GM18502 (cell line): ENCODE data around the gene RTL10.

Experiments
- ATAC-seq: cut with Tn5 transposase; IDR thresholded peaks from one replicate; pipeline ENCODE4 v1.9.1; 2021; ENCODE audit warnings: mild to moderate bottlenecking; ENCODE audit not compliant: unreplicated experiment, poor library complexity

Gene RTL10

DNA sequence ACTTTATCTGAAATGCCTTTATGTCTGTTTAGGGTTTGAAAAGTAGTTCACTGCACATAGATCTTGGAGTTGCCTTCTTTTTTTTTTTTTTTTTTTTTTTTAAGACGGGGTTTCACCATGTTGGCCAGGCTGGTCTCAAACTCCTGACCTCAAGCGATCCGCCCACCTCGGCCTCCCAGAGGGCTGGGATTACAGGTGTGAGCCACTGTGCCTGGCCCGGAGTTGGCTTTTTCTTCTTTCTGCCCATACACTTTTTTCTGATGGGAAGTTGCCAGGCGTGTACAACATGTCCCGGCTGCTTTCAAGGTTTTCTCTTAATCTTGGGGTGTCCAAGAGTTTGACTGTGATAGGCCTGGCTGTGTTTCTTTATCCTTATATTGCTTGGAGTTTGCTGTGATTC, 12.9 kb upstream of the RTL10 start:
- ATAC-seq, result no peak

DNA sequence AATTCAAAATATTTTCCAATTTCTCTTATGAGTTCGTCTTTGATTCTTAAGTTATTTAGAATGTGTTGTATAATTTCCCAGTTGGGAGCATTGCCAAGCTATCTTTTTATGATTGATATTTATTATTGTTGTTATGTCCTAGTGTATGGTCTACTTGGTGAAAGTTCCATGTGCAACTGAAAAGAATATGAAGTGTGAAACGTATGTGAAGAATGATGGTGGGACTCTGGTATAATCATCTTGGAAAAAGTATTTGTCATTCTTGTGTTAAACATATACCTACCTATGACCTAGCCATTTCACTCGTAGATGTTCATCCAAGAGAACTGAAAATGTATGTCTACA, 12.0 kb upstream of the RTL10 start:
- no peak for ATAC-seq

DNA sequence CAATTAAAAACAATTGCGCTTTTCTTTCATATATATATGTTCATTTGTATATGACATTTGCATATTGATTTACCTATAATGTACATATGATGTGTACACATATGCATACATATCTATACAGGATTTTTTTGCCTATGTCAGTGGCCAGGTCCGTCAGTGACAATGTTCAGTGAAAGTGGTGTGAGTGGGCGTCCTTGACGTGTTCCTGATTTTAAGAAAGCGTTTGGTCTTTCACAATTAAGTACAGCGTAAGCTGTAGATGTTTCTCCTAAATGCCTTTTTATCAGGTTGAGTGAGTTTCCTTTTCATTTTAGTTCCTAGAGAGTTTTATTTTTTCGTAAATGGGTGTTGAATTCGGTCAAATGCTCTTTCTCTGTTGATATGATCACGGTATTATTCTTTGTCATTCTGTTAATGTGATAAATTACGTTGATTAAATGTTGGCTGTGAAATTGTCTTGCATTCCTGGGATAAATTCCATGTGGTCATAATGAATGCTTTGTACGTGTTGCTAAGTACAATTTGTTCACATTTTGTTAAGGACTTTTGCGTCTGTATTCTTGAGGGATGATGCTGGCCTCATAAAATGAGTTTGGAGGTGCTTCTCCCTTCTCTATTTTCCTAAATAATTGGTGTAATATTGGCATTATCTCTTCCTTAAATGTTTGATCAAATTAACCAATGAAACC, 10.6 kb upstream of the RTL10 start:
- no peak for ATAC-seq

DNA sequence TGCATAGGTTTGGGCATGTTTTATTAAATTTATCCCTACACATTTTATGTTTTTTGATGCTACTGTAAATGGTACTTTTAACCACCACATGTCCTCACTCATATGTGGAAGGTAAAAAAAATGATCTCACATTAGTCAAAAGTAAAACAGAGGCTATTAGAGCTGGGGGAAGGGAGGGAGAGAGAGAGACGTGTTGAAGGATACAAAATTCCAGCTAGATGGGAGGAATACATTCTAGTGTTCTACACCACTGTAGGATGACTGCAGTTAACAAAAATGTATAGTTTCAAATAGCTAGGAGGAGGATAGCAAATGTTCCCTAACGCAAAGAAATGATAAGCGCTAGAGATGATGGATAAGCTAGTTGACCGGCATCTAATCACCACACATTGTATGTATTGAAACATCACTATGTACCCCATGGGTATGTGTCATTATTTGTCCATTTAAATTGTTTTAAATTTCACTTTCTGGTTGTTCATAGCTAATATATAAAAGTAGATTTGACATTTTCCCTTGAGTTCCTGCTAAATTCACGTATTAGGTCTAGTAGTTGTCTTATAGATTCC, 9.9 kb upstream of the RTL10 start:
- ATAC-seq, result no peak

DNA sequence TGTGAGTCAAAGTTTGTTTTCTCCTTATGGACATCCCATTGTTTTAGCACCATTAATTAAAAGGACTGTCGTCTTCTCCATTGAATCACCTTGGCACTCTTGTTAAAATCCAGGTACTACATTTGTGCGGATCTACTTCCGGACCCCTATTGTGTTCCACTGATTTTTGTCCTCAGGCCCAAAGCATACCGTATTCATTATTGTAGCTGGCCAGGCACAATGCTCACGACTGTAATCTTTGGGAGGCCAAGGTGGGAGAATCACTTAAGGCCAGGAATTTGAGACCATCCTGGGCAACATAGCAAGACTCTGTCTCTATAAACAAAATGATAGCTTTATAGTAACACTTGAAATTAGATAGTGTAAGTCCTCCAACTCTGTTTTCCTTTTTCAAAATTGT, 8.9 kb upstream of the RTL10 start:
- ATAC-seq, result no peak

DNA sequence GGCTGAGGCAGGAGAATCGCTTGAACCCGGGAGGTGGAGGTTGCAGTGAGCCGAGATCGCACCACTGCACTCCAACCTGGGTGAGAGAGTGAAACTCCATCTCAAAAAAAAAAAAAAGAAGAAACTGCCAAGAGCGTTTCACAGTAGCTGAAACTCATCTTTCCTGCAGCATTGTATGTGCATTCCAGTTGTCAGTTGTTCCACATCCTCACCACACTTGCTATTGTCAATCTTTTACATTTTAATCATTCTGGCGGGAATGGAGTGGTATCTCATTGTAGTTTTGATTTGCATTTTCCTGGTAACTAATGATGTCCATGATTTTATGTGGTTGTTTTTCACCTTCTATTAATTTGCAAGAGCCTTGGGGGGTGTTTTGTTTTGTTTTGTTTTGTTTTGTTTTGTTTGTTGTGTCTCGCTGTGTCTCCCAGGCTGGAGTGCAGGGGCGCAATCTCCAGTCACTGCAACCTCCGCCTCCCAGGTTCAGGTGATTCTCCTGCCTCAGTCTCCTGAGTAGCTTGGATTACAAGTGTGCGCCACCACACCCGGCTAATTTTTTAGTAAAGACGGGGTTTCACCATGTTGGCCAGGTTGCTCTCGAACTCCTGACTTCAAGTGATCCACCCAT, 8.1 kb upstream of the RTL10 start:
- no peak for ATAC-seq

DNA sequence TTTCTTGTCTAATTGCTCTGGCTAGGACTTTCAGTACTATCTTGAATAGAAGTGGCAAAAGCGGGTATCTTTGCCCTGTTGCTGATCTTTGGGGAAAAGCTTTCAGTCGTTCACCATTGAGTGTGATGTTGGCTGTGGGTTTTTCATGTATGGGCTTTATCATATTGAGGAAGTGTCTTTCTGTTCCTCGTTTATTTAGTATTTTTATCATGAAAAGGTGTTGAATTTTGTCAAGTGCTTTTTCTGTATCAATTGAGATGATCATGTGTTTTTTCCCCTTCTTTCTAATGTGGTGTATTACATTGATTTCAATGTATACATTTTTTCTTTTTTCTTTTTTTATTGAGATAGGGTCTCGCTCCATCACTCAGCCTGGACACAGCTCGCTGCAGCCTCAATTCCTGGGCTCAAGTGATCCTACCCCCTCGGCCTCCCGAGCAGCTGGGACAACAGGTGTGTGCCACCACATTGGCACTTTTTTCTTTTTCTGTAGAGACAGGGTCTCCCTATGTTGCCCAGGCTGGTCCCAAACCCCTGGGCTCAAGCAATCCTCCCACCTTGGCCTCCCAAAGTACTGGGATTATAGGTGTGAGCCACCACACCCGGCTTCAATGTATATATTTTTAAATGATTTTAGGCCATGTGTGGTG, 5.3 kb upstream of the RTL10 start:
- no peak for ATAC-seq

DNA sequence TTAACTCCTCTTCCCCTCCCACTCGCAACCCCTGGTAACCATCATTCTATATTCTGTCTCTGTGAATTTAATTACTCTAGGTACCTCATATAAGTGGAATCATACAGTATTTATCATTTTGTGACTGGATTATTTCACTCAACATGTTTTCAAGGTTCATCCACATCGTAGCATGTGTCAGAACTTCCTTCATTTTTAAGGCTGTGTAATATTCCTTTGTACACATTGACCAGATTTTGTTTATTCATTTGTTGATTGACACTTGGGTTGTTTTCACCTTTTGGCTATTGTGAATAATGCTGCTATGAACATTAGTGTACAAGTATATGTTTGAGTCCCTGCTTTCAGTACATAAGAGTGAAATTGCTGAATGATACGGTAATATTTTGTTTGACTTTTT, 2.7 kb upstream of the RTL10 start:
- ATAC-seq, result no peak

DNA sequence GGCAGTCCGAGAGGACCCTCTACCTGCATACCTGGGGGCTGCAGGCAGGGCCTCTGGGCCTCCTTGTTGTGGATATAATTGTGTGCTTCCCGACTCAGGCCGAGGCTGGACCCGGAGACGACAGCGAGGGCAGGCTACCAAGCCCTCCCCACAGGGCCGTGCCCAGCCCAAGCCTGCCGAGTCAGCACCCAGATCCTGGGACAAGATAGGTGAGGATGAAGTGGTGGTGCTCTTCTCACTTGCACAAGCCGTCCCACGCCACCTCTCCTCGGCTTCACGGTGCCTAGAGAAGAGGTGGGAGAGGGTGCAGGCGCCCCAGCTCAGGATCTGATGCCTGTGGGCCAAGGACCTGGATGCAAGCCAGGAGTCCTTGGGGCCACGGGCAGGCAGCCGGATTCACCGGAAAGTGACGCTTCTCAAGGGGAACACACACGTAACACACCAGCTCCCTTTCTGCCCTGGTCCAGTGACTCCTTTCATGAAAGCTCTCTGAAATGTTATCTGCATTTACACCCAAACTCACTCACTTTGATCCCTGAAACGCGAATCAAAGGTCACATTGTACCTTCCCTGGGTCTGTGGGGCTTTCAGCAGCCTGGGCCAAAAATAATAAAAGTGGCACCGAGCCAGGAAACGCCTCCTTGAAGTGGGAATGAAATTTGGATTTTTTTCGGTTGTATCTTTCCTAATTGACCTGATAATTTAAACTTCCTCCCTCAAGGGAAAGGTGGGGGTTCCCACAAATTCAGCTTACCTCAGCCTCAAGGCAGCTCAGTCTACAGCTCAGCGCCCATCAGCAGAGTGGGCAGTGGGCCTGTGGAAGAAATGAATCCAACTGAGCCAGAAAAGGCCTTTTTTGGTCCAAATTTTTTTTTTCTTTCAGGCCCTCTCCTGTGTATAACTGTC, 1.1 kb upstream of the RTL10 start:
- ATAC-seq, result peak; percentile 19

DNA sequence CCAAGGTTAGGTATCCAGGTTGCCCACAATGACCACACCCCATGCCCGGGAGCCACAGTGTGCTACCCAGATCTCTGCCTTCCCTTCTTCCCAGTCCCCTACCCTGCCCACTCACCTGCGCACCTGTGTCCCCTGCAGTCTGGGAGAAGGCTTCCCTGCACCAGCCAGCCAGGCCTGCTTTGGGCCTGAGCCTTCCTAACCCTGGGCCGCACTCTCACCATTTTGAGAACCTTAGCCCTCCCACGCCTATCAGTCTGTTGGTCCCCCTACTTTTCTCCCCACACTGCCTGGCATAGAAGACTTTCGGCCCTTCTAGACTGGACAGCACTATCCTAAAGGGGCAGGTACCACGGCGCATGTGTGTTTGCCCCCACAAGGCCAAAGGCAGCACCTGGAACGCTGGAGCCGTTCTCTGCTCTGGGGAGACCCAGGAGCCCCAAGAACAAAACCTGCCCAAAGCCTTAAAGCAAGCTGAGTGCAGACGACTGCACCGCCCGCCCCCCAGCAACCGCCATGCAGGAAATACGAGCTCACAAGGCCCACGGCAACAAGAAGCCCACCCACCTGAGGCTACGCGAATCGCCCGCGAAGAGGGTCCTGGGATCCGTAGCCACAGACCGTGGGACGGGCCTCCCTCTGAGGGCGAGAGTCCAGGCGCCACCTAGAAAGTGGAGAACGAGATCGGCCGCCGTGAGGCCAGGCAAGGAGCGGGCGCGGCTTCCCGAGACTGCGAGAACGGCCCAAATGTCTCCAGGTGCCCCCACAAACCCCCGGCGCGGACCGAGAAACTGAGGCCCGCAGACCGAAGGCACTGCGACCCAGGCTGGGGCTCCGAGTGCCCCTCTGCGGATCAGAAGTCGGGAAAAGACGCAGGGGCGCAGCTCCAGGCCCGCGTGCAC, 546 bp downstream of the RTL10 start:
- peak; percentile 2 for ATAC-seq

DNA sequence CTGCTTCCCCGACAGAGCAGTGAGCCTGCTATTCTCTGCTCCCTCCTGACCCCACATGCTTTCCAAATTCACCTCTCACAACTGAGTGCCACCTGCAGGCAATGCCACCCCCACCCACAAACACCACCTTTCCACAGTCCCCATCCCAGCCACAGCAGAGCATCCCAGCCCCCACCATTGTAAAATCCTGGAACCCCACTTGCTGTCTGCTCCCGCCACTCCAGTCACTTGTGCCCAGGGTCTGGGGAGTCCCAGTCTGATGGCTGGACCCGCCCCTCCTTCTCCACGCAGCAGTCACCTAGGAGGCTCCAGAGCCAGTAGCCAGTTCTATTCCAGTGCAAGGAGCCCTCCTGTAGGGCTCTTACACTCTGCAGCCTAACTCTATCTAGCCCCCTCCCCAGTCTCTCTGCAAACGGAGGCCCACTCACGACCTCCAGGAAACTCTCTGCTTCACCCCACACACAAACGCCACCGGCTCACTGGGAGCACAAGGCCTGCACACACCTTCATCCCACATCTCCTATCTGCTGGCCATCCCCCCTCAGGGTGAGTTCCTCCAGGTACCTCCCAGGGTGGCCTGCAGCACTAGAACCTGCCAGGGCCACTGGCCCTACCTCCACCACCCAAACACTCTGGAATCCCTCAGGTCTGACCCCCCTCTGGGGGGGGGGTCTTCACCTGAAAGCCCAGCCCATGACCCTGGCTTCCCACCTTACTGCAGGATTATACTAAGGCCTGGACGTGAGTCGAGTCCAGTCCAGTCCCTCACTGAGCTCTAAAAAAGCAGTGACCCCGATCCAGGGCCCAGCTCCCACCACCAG, 1.4 kb downstream of the RTL10 start:
- no peak for ATAC-seq

DNA sequence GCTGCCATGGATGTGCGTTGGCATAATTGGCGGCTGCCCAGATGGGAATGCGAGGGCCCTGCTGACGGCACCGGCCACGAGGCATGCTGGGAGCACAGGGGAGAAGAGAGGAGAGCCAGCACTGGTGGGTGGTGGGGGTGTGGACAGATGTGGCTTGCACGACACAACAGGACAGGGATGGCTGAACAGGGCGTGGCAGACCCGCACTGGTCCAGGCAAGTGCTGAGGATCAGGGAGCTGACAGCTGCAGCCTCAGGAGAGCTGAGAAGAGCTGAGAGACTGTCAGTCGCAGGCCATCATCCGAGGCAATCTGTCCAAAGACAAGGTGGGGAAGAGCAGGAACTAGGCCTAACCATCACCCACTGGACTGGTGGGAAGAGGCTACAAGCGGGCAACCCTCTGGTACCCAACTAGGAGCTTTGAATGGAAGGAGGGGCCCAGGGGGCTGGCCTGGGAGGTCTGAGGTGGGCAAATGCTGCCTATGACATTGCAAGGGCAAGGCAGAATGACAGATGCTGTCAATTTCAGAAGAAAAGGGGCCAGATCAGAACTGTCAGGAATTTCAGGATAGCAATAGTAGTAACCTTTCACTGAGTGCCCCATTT, 2.4 kb downstream of the RTL10 start:
- ATAC-seq, result no peak

DNA sequence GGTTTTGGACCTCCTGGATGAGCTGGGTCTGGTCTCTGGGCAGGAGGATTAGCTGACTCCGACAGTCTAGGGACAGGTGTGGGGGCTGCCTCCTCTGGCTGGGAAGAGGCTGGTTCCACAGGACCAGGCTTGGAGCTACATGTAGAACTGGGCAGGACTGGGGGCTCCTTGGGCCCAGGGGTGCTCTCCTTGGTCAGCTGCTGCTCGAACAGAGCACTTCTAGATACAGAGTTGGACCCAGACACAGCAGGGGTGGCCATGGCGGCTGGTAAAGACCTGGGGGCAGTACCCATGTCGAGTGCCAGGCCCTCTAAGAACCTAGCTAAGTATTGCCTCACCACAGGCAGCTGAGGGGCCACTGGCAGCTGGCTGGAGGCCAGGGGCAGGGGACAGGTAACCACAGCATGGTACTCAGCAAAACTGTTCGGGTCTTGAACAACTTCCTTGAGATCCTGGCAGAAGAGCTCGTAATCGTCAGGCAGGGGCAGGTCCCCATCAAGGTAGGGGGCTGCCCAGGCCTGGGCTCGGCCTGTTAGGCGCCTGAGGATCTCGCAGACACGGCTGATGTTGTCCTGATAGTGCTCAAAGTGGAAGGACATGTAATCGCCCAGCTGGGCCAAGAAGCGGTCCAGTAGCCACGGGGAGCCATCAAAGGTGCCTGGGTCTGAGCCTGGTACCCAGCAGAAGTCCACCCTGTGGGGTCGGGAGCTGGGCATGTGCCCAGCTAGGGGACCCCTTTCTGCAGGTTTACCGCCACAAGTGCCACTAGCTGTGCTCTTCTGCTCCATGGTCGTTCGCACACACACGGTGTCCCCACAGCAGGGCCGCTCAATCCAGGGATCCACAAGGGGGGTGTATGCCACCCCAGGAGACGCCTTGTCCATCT, 3.1 kb downstream of the RTL10 start:
- no peak for ATAC-seq

DNA sequence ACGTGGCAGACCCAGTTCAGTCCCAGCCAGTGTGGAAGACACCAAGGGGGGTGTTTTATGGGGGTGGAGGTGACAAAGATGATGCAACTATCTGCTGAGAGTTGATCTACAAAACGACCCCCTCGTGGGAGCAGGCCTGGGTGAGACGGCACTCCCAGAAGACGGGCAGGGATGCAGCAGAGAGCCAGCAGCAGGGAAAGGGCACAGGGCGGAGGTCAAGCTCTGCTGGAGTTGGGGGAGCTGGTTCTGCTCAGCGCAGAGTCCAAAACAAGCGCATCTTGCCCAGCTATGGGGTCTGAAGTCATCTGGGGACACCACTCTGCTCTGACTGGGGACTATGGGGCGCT, 3.9 kb downstream of the RTL10 start:
- no peak for ATAC-seq

DNA sequence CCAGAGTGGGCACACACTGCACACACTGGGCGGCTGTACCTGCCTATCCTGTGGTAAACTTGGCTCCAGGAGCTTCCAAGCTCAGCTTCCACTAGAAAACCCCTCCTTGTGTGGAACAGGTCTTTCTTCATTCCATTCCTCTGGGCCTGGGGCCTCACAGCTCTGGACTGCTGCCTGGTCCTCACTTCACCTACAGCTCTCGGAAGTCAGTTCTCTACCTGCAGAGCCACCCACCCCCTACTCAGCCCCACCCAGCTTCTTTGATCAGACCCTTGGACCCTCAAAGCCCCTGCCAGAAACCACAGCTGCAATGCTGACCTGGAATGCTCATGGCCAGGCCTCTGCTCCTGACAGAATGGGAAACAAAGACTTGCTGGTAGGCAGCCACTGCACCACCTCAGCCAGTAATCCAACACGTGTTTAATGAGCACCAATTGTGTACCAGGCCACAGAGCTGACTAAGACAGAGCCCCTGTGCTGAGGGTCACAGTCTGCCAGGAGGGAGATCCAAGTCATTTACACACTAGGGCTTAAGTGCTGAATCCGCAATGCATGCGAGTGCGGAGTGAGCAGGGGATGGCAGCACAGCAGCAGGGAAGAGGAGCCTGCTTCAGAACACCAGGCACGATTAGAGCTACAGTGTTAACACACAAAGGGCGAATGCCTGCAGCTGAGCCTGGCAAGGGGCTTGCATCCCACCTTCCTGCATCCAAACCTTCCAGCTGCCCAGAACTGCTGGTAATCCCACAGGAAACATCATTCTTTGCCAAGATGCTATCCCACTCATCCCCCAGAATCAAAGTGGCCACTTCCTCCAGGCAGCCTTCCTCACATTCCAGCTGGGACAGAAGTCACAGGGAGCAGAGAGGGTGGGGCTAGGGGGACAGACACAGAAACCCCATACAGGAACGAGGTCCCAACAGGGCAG, 4.6 kb downstream of the RTL10 start:
- no peak for ATAC-seq
